HepG2 (cell line): ENCODE results near the gene NEK5. TPM values are rescaled to one million over a fixed set of nuclear protein-coding genes. Genes with fewer than 3 reads are reported as not detected.

Experiments used
- FIP1L1 ChIP-seq: fragments of 200-400 bp; formaldehyde crosslinking; IDR thresholded peaks from 2 replicates; pipeline ENCODE4 v1.6.1; 2018; ENCODE audit warnings: low read depth, mild to moderate bottlenecking, low read length, moderate library complexity, borderline replicate concordance; ENCODE audit not compliant: insufficient read depth
- JUNB ChIP-seq: sonication (generic); formaldehyde crosslinking; IDR thresholded peaks from 2 replicates; pipeline ENCODE4 v1.8.0; 2022; ENCODE audit warnings: missing genetic modification reagents, mild to moderate bottlenecking, borderline replicate concordance
- MAFF ChIP-seq: IDR thresholded peaks from 2 replicates; pipeline ENCODE4 v1.6.1; 2011; ENCODE audit warnings: low read depth, low read length, improper control_type of control experiment
- PPARG ChIP-seq: conservative IDR thresholded peaks from 2 replicates; pipeline ENCODE4 v1.6.1; 2016; ENCODE audit warnings: missing biosample characterization, missing genetic modification reagents
- SIN3B ChIP-seq: fragments of 150-350 bp; IDR thresholded peaks from 2 replicates; pipeline ENCODE4 v1.6.1; 2014; ENCODE audit warnings: low read length
- SP140L ChIP-seq: sonication (generic); formaldehyde crosslinking; IDR thresholded peaks from 2 replicates; pipeline ENCODE4 v1.4.0; 2020; ENCODE audit warnings: missing genetic modification reagents, borderline replicate concordance
- ZBTB7A ChIP-seq: sonication (generic); formaldehyde crosslinking; IDR thresholded peaks from 2 replicates; pipeline ENCODE4 v1.8.0; 2022; ENCODE audit warnings: mild to moderate bottlenecking, missing genetic modification reagents
- ZFP36 ChIP-seq: fragments of 150-350 bp; IDR thresholded peaks from 2 replicates; pipeline ENCODE4 v1.6.1; 2018; ENCODE audit warnings: borderline replicate concordance, low read length, low read depth; ENCODE audit not compliant: partially characterized antibody
- ZNF501 ChIP-seq: sonication (generic); formaldehyde crosslinking; IDR thresholded peaks from 2 replicates; pipeline ENCODE4 v1.5.1; 2020; ENCODE audit warnings: mild to moderate bottlenecking, moderate library complexity, missing genetic modification reagents
- ZNF549 ChIP-seq: sonication (generic); formaldehyde crosslinking; IDR thresholded peaks from 2 replicates; pipeline ENCODE4 v1.5.0; 2020; ENCODE audit warnings: missing genetic modification reagents
- ZNF616 ChIP-seq: sonication (generic); formaldehyde crosslinking; IDR thresholded peaks from 2 replicates; pipeline ENCODE4 v1.5.0; 2020; ENCODE audit warnings: low read depth, mild to moderate bottlenecking, missing genetic modification reagents
- ZNF713 ChIP-seq: sonication (generic); formaldehyde crosslinking; IDR thresholded peaks from 2 replicates; pipeline ENCODE4 v1.4.0; 2020; ENCODE audit warnings: mild to moderate bottlenecking, missing genetic modification reagents
- polyA plus RNA-seq, 8 experiments: library from polyadenylated mRNA; depleted of rRNA in 3 of 8; stranded (reverse) in 7 of 8; unstranded in 1 of 8; fragments of >200 nt; fragmentation: Illumina TruSeq in 4 of 8; extraction: Trizol in 4 of 8; gene quantifications; 2 replicates each; pipeline versions ENCODE4 v1.2.1 to v1.2.3, GENCODE V29; 2011 to 2016; ENCODE audit warnings: low read depth in 4 of 8, missing spikeins in 1 of 8, mixed read lengths in 1 of 8; ENCODE audit not compliant: insufficient read depth in 1 of 8
- total RNA-seq, 5 experiments: library from RNA; depleted of rRNA; stranded (reverse); fragments of >200 nt; fragmentation: Illumina TruSeq; extraction: Trizol; gene quantifications; 2 replicates each; pipeline ENCODE4 v1.2.3, GENCODE V29; 2016; ENCODE audit warnings: low read depth in 1 of 5
- TF ChIP-seq, protein P1 (sequence below): fragments of 450-650 bp; IDR thresholded peaks from 2 replicates; pipeline ENCODE4 v1.6.1; 2016
- TF ChIP-seq, protein P2 (sequence below): sonication (generic); formaldehyde crosslinking; IDR thresholded peaks from 2 replicates; pipeline ENCODE4 v1.4.0; 2020; ENCODE audit warnings: missing genetic modification reagents
- TF ChIP-seq, protein P3 (sequence below): sonication (generic); formaldehyde crosslinking; IDR thresholded peaks from 2 replicates; pipeline ENCODE4 v1.8.1; 2023; ENCODE audit warnings: mild to moderate bottlenecking, missing genetic modification reagents, borderline replicate concordance
- TF ChIP-seq, protein P4 (sequence below): sonication (generic); formaldehyde crosslinking; IDR thresholded peaks from 2 replicates; pipeline ENCODE4 v1.4.0; 2020; ENCODE audit warnings: missing genetic modification reagents; ENCODE audit errors: not compliant biosample characterization
- TF ChIP-seq, protein P5 (sequence below): IDR thresholded peaks from 2 replicates; pipeline ENCODE4 v1.6.1; 2016; ENCODE audit warnings: missing biosample characterization, missing genetic modification reagents, low read depth
- TF ChIP-seq, protein P6 (sequence below): sonication (generic); formaldehyde crosslinking; conservative IDR thresholded peaks from 2 replicates; pipeline ENCODE4 v1.8.0; 2022; ENCODE audit warnings: low read depth, missing genetic modification reagents

The NEK5 gene
- total and polyA plus RNA-seq, 2 of the 13 experiments (the other 11 are each of a cell fraction or from before 2014, with no cell fraction given), result 0.12 to 0.22 TPM

DNA sequence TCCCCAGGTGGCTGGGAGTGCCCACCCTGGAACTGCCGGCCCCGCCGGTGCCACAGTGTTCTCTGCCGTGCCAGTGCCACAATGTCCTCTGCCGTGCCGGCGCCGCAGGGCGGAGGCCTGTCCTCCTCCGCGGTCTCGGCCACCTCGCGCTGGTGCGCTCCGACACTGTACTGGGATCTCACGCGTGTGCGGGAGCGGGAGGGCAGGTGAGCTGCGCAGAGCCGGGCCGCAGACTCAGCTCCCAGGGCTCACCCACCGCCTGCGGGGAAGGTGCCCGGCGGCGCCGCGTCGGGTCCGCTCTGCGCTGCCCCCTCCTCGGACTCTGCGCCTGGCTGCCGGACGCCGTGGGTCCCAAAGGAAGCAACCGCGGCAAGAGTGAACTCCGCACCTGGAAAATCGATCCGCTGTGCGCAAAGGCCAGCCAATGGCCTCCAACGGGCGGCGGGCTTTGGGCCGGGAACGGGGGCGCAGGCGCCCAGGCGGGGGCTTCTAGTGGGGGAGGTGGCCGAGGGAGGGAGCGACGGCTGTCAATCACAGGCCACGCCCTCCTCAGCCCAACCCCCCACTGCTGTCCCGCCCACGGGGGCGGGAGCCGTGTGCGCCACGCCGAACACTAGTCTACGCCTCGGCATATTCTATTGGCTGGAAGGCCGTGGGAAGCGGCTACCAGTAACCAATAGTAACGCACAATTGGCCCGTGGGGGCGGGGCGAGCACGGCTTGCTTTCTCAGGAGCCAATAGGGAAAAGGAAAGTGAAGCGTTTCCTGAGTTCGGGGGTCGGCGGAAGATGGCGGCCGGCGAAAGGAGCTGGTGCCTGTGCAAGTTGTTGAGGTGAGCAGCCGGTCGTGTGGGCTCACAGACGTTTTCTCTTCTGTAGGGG, 117.0 kb downstream of the NEK5 start, which contains the start of gene ALG11 (continued):
- TF ChIP-seq, protein P1, sequence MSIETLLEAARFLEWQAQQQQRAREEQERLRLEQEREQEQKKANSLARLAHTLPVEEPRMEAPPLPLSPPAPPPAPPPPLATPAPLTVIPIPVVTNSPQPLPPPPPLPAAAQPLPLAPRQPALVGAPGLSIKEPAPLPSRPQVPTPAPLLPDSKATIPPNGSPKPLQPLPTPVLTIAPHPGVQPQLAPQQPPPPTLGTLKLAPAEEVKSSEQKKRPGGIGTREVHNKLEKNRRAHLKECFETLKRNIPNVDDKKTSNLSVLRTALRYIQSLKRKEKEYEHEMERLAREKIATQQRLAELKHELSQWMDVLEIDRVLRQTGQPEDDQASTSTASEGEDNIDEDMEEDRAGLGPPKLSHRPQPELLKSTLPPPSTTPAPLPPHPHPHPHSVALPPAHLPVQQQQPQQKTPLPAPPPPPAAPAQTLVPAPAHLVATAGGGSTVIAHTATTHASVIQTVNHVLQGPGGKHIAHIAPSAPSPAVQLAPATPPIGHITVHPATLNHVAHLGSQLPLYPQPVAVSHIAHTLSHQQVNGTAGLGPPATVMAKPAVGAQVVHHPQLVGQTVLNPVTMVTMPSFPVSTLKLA, result peak; percentile 45; the same call in 1 of the 2 replicates
- TF ChIP-seq ZNF713 (CRISPR knock-in tag) (0 out of 2 replicates have a peak, but pooled peaks have one; percentile 73), ZNF549 (CRISPR knock-in tag) (no peak), ZNF616 (CRISPR knock-in tag) (peak; percentile 83), JUNB (CRISPR knock-in tag) (no peak), MAFF (no peak), PPARG (peak; percentile 57; the same call in 1 of the 2 replicates), FIP1L1 (no peak), ZBTB7A (CRISPR knock-in tag) (peak; percentile 98), SIN3B (peak; percentile 85; the same call in 1 of the 2 replicates), ZFP36 (no peak), ZNF501 (CRISPR knock-in tag) (peak; percentile 89), SP140L (CRISPR knock-in tag) (no peak)
- TF ChIP-seq, protein P2, sequence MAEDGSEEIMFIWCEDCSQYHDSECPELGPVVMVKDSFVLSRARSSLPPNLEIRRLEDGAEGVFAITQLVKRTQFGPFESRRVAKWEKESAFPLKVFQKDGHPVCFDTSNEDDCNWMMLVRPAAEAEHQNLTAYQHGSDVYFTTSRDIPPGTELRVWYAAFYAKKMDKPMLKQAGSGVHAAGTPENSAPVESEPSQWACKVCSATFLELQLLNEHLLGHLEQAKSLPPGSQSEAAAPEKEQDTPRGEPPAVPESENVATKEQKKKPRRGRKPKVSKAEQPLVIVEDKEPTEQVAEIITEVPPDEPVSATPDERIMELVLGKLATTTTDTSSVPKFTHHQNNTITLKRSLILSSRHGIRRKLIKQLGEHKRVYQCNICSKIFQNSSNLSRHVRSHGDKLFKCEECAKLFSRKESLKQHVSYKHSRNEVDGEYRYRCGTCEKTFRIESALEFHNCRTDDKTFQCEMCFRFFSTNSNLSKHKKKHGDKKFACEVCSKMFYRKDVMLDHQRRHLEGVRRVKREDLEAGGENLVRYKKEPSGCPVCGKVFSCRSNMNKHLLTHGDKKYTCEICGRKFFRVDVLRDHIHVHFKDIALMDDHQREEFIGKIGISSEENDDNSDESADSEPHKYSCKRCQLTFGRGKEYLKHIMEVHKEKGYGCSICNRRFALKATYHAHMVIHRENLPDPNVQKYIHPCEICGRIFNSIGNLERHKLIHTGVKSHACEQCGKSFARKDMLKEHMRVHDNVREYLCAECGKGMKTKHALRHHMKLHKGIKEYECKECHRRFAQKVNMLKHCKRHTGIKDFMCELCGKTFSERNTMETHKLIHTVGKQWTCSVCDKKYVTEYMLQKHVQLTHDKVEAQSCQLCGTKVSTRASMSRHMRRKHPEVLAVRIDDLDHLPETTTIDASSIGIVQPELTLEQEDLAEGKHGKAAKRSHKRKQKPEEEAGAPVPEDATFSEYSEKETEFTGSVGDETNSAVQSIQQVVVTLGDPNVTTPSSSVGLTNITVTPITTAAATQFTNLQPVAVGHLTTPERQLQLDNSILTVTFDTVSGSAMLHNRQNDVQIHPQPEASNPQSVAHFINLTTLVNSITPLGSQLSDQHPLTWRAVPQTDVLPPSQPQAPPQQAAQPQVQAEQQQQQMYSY (CRISPR knock-in tag), result no peak; the same call in 1 of the 2 replicates
- TF ChIP-seq, protein P3, sequence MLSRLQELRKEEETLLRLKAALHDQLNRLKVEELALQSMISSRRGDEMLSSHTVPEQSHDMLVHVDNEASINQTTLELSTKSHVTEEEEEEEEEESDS (CRISPR knock-in tag), result no peak
- TF ChIP-seq, protein P4, sequence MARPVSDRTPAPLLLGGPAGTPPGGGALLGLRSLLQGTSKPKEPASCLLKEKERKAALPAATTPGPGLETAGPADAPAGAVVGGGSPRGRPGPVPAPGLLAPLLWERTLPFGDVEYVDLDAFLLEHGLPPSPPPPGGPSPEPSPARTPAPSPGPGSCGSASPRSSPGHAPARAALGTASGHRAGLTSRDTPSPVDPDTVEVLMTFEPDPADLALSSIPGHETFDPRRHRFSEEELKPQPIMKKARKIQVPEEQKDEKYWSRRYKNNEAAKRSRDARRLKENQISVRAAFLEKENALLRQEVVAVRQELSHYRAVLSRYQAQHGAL, result no peak
- TF ChIP-seq, protein P5, sequence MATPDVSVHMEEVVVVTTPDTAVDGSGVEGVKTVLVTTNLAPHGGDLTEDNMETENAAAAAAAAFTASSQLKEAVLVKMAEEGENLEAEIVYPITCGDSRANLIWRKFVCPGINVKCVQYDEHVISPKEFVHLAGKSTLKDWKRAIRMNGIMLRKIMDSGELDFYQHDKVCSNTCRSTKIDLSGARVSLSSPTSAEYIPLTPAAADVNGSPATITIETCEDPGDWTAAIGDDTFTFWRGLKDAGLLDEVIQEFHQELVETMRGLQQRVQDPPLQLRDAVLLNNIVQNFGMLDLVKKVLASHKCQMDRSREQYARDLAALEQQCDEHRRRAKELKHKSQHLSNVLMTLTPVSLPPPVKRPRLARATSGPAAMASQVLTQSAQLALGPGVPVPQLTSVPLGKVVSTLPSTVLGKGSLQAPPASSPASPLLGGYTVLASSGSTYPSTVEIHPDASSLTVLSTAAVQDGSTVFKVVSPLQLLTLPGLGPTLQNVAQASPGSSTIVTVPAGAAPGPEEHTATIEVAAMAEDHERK (CRISPR knock-in tag), result no peak
- TF ChIP-seq, protein P6, sequence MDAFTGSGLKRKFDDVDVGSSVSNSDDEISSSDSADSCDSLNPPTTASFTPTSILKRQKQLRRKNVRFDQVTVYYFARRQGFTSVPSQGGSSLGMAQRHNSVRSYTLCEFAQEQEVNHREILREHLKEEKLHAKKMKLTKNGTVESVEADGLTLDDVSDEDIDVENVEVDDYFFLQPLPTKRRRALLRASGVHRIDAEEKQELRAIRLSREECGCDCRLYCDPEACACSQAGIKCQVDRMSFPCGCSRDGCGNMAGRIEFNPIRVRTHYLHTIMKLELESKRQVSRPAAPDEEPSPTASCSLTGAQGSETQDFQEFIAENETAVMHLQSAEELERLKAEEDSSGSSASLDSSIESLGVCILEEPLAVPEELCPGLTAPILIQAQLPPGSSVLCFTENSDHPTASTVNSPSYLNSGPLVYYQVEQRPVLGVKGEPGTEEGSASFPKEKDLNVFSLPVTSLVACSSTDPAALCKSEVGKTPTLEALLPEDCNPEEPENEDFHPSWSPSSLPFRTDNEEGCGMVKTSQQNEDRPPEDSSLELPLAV (CRISPR knock-in tag), result no peak
